Astrocyte (in vitro differentiated cells and primary cell): Measurements from ENCODE around the gene TBX5. TPM values are rescaled to one million over a fixed set of nuclear protein-coding genes. Genes with fewer than 3 reads are reported as not detected.
A peak's percentile ranks its signal among the peaks of the same experiment; 100 is the strongest.

Experiments used
- DNase-seq: peaks from one replicate; pipeline ENCODE4 v3.0.0-alpha.2; 2010; ENCODE audit warnings: low read depth
- FAIRE-seq: peaks from 2 replicates; lab custom pipeline; 2011; peaks lifted over from hg19 to GRCh38; lab: Jason Lieb, UNC
- H2AFZ ChIP-seq: 2 replicates; pipeline ENCODE4 v1.6.0; 2012; ENCODE audit warnings: low read depth, low read length, inconsistent platforms
- H3K27ac ChIP-seq: 2 replicates; pipeline ENCODE4 v1.5.1; 2011; ENCODE audit warnings: low read depth, low read length, inconsistent platforms
- H3K27me3 ChIP-seq: 2 replicates; pipeline ENCODE4 v1.6.0; 2011; ENCODE audit warnings: low read length, inconsistent platforms; ENCODE audit not compliant: insufficient read depth
- H3K36me3 ChIP-seq: 2 replicates; pipeline ENCODE4 v1.5.1; 2011; ENCODE audit warnings: low read length, inconsistent platforms; ENCODE audit not compliant: insufficient read depth
- H3K4me1 ChIP-seq: 2 replicates; pipeline ENCODE4 v1.5.1; 2011; ENCODE audit warnings: low read length, inconsistent platforms; ENCODE audit not compliant: insufficient read depth
- H3K4me2 ChIP-seq: 2 replicates; pipeline ENCODE4 v1.6.0; 2012; ENCODE audit warnings: low read length, inconsistent platforms
- H3K4me3 ChIP-seq: 2 replicates; pipeline ENCODE4 v1.5.1; 2011; ENCODE audit warnings: low read depth, mild to moderate bottlenecking, low read length, inconsistent platforms; ENCODE audit not compliant: insufficient read depth
- H3K79me2 ChIP-seq: 2 replicates; pipeline ENCODE4 v1.6.0; 2012; ENCODE audit warnings: mild to moderate bottlenecking, low read length, inconsistent platforms; ENCODE audit not compliant: insufficient read depth
- H3K9ac ChIP-seq: 2 replicates; pipeline ENCODE4 v1.6.0; 2012; ENCODE audit warnings: mild to moderate bottlenecking, low read length, inconsistent platforms
- H3K9me3 ChIP-seq: 2 replicates; pipeline ENCODE4 v1.5.1; 2012; ENCODE audit warnings: low read depth, mild to moderate bottlenecking, low read length, inconsistent platforms; ENCODE audit not compliant: insufficient read depth
- H4K20me1 ChIP-seq: 2 replicates; pipeline ENCODE4 v1.6.0; 2012; ENCODE audit warnings: low read length, inconsistent platforms; ENCODE audit not compliant: insufficient read depth
- H3K27ac Mint-ChIP-seq: one replicate; pipeline ENCODE4 v1.8.0; 2021; ENCODE audit warnings: mild to moderate bottlenecking, mixed read lengths; ENCODE audit not compliant: unreplicated experiment
- H3K27me3 Mint-ChIP-seq: one replicate; pipeline ENCODE4 v1.8.0; 2021; ENCODE audit warnings: low read depth, mixed read lengths; ENCODE audit not compliant: unreplicated experiment
- H3K36me3 Mint-ChIP-seq: one replicate; pipeline ENCODE4 v1.8.0; 2021; ENCODE audit warnings: low read depth, mixed read lengths; ENCODE audit not compliant: unreplicated experiment
- H3K4me1 Mint-ChIP-seq: one replicate; pipeline ENCODE4 v1.8.0; 2021; ENCODE audit warnings: low read depth, mixed read lengths; ENCODE audit not compliant: unreplicated experiment
- H3K4me3 Mint-ChIP-seq: one replicate; pipeline ENCODE4 v1.8.0; 2021; ENCODE audit warnings: mild to moderate bottlenecking, moderate library complexity, mixed read lengths; ENCODE audit not compliant: unreplicated experiment
- H3K9me3 Mint-ChIP-seq: one replicate; pipeline ENCODE4 v1.8.0; 2021; ENCODE audit warnings: mild to moderate bottlenecking, mixed read lengths; ENCODE audit not compliant: unreplicated experiment
- EZH2 ChIP-seq: IDR thresholded peaks from 2 replicates; pipeline ENCODE4 v1.6.1; 2012; ENCODE audit warnings: mild to moderate bottlenecking, low read length, inconsistent platforms; ENCODE audit not compliant: insufficient read depth
- total RNA-seq: library from RNA; stranded (reverse); gene quantifications from 2 replicates; pipeline ENCODE4 v1.2.1, GENCODE V29; 2021
- TF ChIP-seq, protein P1 (sequence below): IDR thresholded peaks from 2 replicates; pipeline ENCODE4 v1.5.1; 2011; ENCODE audit warnings: low read depth, mild to moderate bottlenecking, inconsistent platforms, low read length, moderate library complexity; ENCODE audit not compliant: insufficient read depth

The TBX5 gene
- total RNA-seq, 1 donor from 2014 or later, result not detected

DNA sequence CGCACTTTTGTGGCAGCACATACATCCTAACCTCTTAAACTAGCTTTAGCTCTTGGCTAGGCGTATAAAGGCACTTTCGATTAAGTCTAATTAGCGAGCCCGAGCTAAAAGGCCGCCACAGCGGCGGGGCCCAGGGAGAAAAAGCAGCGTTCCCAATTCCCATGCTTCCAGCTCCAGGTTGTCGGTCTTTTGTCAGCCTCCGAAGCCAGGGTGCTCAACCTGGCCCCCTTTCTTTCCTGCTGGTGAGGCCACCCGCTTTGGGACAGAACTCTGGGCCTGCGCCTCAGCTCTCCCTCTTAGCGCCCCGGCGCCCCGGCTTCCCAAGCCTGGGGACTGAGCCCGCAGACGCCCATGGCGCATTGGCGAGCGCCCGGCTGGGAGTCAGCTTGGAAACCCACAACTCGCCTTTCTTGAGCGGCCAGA, 33.3 kb upstream of the TBX5 start:
- Histone ChIP-seq H3K27ac (no peak overlapping the region), H3K9me3 (peaks cover 2% of the 10 kb centered on the region), H3K4me1 (no peaks in the 10 kb centered on the region), H3K27me3 (peaks cover 53% of the 10 kb centered on the region), H4K20me1 (no peaks in the 10 kb centered on the region), H3K4me3 (no peak overlapping the region), H2AFZ (no peak overlapping the region), H3K36me3 (no peaks in the 10 kb centered on the region), H3K79me2 (no peaks in the 10 kb centered on the region), H3K9ac (no peak overlapping the region), H3K4me2 (no peak overlapping the region)
- TF ChIP-seq EZH2, result no peak
- TF ChIP-seq, protein P1, sequence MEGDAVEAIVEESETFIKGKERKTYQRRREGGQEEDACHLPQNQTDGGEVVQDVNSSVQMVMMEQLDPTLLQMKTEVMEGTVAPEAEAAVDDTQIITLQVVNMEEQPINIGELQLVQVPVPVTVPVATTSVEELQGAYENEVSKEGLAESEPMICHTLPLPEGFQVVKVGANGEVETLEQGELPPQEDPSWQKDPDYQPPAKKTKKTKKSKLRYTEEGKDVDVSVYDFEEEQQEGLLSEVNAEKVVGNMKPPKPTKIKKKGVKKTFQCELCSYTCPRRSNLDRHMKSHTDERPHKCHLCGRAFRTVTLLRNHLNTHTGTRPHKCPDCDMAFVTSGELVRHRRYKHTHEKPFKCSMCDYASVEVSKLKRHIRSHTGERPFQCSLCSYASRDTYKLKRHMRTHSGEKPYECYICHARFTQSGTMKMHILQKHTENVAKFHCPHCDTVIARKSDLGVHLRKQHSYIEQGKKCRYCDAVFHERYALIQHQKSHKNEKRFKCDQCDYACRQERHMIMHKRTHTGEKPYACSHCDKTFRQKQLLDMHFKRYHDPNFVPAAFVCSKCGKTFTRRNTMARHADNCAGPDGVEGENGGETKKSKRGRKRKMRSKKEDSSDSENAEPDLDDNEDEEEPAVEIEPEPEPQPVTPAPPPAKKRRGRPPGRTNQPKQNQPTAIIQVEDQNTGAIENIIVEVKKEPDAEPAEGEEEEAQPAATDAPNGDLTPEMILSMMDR, result no peak
- Mint-ChIP-seq H3K36me3 (no peaks in the 10 kb centered on the region), H3K27me3 (peaks cover 95% of the 10 kb centered on the region), H3K4me1 (no peaks in the 10 kb centered on the region), H3K4me3 (no peak overlapping the region), H3K27ac (no peak overlapping the region), H3K9me3 (peaks cover 27% of the 10 kb centered on the region)
- no peak for FAIRE-seq
- no peak for DNase-seq

- peaks cover 48% of the 10 kb centered on the region for H3K27me3 ChIP-seq
- no peak overlapping the region for H3K27ac ChIP-seq
- Mint-ChIP-seq H3K27me3 (peaks cover 90% of the 10 kb centered on the region), H3K36me3 (no peaks in the 10 kb centered on the region), H3K4me3 (no peak overlapping the region), H3K4me1 (no peaks in the 10 kb centered on the region), H3K9me3 (peaks cover 25% of the 10 kb centered on the region), H3K27ac (peak overlapping the region; percentile 6)
- no peaks in the 10 kb centered on the region for H3K79me2 ChIP-seq
- H3K4me1 ChIP-seq, result no peaks in the 10 kb centered on the region
- TF ChIP-seq, protein P1, result no peak
- no peak for TF ChIP-seq EZH2
- DNase-seq (no peak), FAIRE-seq (no peak)
- no peak overlapping the region for H3K4me3 ChIP-seq
- H4K20me1 ChIP-seq, result no peaks in the 10 kb centered on the region
- no peak overlapping the region for H2AFZ ChIP-seq
- peaks cover 2% of the 10 kb centered on the region for H3K9me3 ChIP-seq
- no peak overlapping the region for H3K9ac ChIP-seq
- no peaks in the 10 kb centered on the region for H3K36me3 ChIP-seq
- no peak overlapping the region for H3K4me2 ChIP-seq
Measured at GRCh38 chr12:114438635-114439256, 32.8 kb upstream of the TBX5 start.

DNA sequence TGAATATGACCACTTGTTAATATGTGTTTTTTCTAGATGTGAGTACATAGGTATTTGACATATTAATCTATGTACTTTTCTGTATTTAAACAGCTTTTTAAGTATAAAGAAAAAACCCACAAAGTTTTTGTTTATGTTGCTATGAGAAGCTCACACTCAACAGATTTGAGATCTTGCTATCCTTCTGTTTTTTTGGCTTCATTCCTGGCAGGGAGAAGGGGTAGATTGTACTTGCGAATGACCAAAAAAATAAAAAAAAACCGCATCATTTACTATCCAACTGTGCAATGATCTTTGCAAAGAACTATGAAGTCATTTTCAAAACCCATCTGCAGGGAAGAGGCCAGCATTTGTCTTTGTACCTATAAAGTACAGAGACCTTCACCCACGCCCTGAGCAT, 28.4 kb upstream of the TBX5 start:
- Mint-ChIP-seq H3K36me3 (no peaks in the 10 kb centered on the region), H3K27ac (no peak overlapping the region), H3K9me3 (peaks cover 19% of the 10 kb centered on the region), H3K27me3 (peaks cover 67% of the 10 kb centered on the region), H3K4me3 (no peak overlapping the region), H3K4me1 (peaks cover 6% of the 10 kb centered on the region)
- TF ChIP-seq, protein P1, result no peak
- TF ChIP-seq EZH2, result no peak
- no peaks in the 10 kb centered on the region for H3K4me1 ChIP-seq
- H3K4me3 ChIP-seq, result no peak overlapping the region
- peaks cover 9% of the 10 kb centered on the region for H3K27me3 ChIP-seq
- DNase-seq (no peak), FAIRE-seq (no peak)
- H3K9ac ChIP-seq, result no peak overlapping the region
- no peak overlapping the region for H3K4me2 ChIP-seq
- H3K9me3 ChIP-seq, result no peaks in the 10 kb centered on the region
- H4K20me1 ChIP-seq, result no peaks in the 10 kb centered on the region
- no peaks in the 10 kb centered on the region for H3K36me3 ChIP-seq
- no peak overlapping the region for H3K27ac ChIP-seq
- no peak overlapping the region for H2AFZ ChIP-seq
- no peaks in the 10 kb centered on the region for H3K79me2 ChIP-seq
